HG03354 (cell line): Measurements from ENCODE around the gene DEXI.
A peak's percentile ranks its signal among the peaks of the same experiment; 100 is the strongest.
"Not testable (repeated sequence)": the region's sequence is repeated elsewhere in the genome, so short reads cannot be mapped to it uniquely, and the experiment has no call there.

Experiments
- ATAC-seq: cut with Tn5 transposase; IDR thresholded peaks from one replicate; pipeline ENCODE4 v1.9.1; 2021; ENCODE audit warnings: mild to moderate bottlenecking; ENCODE audit not compliant: unreplicated experiment, poor library complexity, severe bottlenecking

DEXI gene

GRCh38 chr16:10970065-10970464 is 27.8 kb upstream of the DEXI start:
- ATAC-seq = no peak

GRCh38 chr16:10969615-10970014 is 27.3 kb upstream of the DEXI start:
- ATAC-seq = no peak

- ATAC-seq = no peak
Measured at GRCh38 chr16:10968498-10968897, 26.2 kb upstream of the DEXI start.

- ATAC-seq = no peak
Measured at GRCh38 chr16:10967986-10968385, 25.7 kb upstream of the DEXI start.

- not testable (repeated sequence) for ATAC-seq
Measured at GRCh38 chr16:10966559-10966958, 24.3 kb upstream of the DEXI start.

- no peak for ATAC-seq
Measured at GRCh38 chr16:10966129-10966528, 23.9 kb upstream of the DEXI start.

GRCh38 chr16:10965440-10966061 is 23.3 kb upstream of the DEXI start:
- ATAC-seq = peak; percentile 71

GRCh38 chr16:10964891-10965326 is 22.6 kb upstream of the DEXI start:
- peak; percentile 54 for ATAC-seq

GRCh38 chr16:10964039-10964890 is 22.0 kb upstream of the DEXI start:
- ATAC-seq = peak; percentile 44

- ATAC-seq = no peak
Measured at GRCh38 chr16:10961231-10961630, 19.0 kb upstream of the DEXI start.

- no peak for ATAC-seq
Measured at GRCh38 chr16:10959161-10959560, 16.9 kb upstream of the DEXI start.

- no peak for ATAC-seq
Measured at GRCh38 chr16:10957771-10958482, 15.7 kb upstream of the DEXI start.

GRCh38 chr16:10954903-10955302 is 12.6 kb upstream of the DEXI start:
- no peak for ATAC-seq

GRCh38 chr16:10951026-10951425 is 8.8 kb upstream of the DEXI start:
- ATAC-seq = no peak

GRCh38 chr16:10950393-10950792 is 8.1 kb upstream of the DEXI start:
- ATAC-seq = no peak

GRCh38 chr16:10949424-10949970 is 7.2 kb upstream of the DEXI start:
- ATAC-seq = peak; percentile 84

GRCh38 chr16:10947211-10947787 is 5.0 kb upstream of the DEXI start:
- no peak for ATAC-seq

GRCh38 chr16:10946308-10946707 is 4.0 kb upstream of the DEXI start:
- ATAC-seq = no peak

GRCh38 chr16:10945065-10945787 is 3.0 kb upstream of the DEXI start:
- ATAC-seq = no peak
